Stimulated activated CD4-positive, alpha-beta T cell treated with anti-CD3 and anti-CD28 coated beads, Interleukin-15, amount 100 ng/mL, for 48 hours (primary cell): ENCODE measurements around the gene MYO1E.
"Not testable (repeated sequence)": the region's sequence is repeated elsewhere in the genome, so short reads cannot be mapped to it uniquely, and the experiment has no call there.

Experiments
- DNase-seq, 2 donors: peaks; one replicate each; pipeline ENCODE4 v3.0.0-alpha.2; 2020; ENCODE audit warnings: low read depth in 2 of 2

The MYO1E gene

GRCh38 chr15:59372352-59373211 lies at the start of gene MYO1E:
MYO1E (minus strand) TSS chr15:59372871; CDS start chr15:59372500, 371 bp downstream.
- peak in 1 of 2 donors; percentile 13 for DNase-seq

- no peak for DNase-seq
These were observed 48.4 kb upstream of the MYO1E start for GRCh38 chr15:59420986-59421618.

GRCh38 chr15:59420108-59420507 lies 47.4 kb upstream of the MYO1E start:
- no peak for DNase-seq

GRCh38 chr15:59419170-59419569 lies 46.5 kb upstream of the MYO1E start:
- no peak for DNase-seq

GRCh38 chr15:59416816-59417215 lies 44.1 kb upstream of the MYO1E start:
- DNase-seq, result no peak

GRCh38 chr15:59413577-59413976 lies 40.9 kb upstream of the MYO1E start:
- DNase-seq, result no peak

GRCh38 chr15:59410391-59410896 lies 37.8 kb upstream of the MYO1E start:
- DNase-seq, result no peak

- no peak for DNase-seq
These were observed 35.3 kb upstream of the MYO1E start for GRCh38 chr15:59407946-59408345.

GRCh38 chr15:59406446-59406845 lies 33.8 kb upstream of the MYO1E start:
- no peak for DNase-seq

- DNase-seq, result no peak
These were observed 32.4 kb upstream of the MYO1E start for GRCh38 chr15:59405079-59405478.

- DNase-seq, result no peak
These were observed 29.3 kb upstream of the MYO1E start for GRCh38 chr15:59401824-59402569.

- DNase-seq, result not testable (repeated sequence)
These were observed 28.6 kb upstream of the MYO1E start for GRCh38 chr15:59401051-59401823.

- DNase-seq, result no peak
These were observed 27.6 kb upstream of the MYO1E start for GRCh38 chr15:59400103-59400813.

GRCh38 chr15:59399465-59400102 lies 26.9 kb upstream of the MYO1E start:
- no peak for DNase-seq

GRCh38 chr15:59398220-59398619 lies 25.5 kb upstream of the MYO1E start:
- DNase-seq, result no peak

- DNase-seq, result no peak
These were observed 24.0 kb upstream of the MYO1E start for GRCh38 chr15:59396679-59397078.

GRCh38 chr15:59396211-59396610 lies 23.5 kb upstream of the MYO1E start:
- no peak for DNase-seq

- no peak for DNase-seq
These were observed 21.5 kb upstream of the MYO1E start for GRCh38 chr15:59394166-59394661.

GRCh38 chr15:59392299-59392698 lies 19.6 kb upstream of the MYO1E start:
- no peak for DNase-seq

GRCh38 chr15:59388670-59389069 lies 16.0 kb upstream of the MYO1E start:
- DNase-seq, result no peak
